Head of caudate nucleus (tissue), 42 donors: ENCODE data around the gene AFAP1.
A peak's percentile ranks its signal among the peaks of the same experiment; 100 is the strongest.

ENCODE experiments used
- DNase-seq, 42 donors: peaks; one replicate each; pipeline versions ENCODE4 v3.0.0 to v3.0.0-alpha.2; 2020 to 2021; ENCODE audit warnings: mixed read lengths in 7 of 42
- intact Hi-C: fragments of 100-400 bp; cut with DNase I; formaldehyde crosslinking; loops from one replicate; pipeline ENCODE4 v1.15.0; 2022

The AFAP1 gene

GRCh38 chr4:7903791-7904516, 35.7 kb downstream of the AFAP1 start:
- no peak for DNase-seq

DNA sequence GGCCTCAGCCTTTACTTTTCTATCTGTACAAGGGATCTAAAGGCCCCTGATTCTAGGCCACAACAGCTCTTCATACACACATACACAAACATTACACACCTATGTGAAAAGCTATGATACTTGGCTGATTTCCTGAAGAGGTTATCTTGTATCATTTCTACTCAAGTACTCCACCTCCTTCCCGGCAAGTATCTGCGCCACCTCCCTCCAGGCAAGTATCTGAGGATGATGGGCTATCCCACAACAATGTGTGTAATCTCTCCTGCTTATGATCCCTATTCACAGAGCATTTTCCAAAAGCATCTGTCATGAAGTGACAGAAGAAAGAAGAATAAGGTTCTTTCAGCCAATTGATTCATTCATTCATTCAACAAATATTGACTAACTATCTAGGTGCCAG, 36.8 kb downstream of the AFAP1 start:
- no peak for DNase-seq
- intact Hi-C loops: no loop called here

More at GRCh38 chr4:7903791-7904516, 35.7 kb downstream of the AFAP1 start:
- intact Hi-C loops: no loop called here

DNA sequence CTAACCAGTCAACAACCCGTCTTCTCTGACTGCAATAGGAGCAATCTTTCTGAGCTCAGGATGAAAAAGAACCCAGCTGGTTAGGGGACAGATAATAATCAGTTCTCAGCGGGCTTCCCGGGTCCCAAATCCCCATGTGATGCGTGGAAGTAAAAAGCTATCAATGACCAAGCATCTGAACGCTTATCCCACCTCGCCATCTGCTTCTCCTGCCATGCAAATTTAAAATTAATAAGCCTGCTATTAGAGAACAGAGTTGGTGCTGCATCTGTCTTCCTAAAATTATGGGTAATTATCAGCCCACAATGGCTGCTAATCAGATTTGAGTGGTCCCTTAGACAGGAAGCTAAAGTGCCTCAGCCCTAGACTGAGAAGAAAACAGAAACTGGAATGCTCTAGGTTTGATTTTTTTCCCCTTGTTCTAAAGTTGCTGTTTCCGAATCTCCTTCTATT, 37.5 kb downstream of the AFAP1 start:
- no peak for DNase-seq
- intact Hi-C loops: no loop called here

DNA sequence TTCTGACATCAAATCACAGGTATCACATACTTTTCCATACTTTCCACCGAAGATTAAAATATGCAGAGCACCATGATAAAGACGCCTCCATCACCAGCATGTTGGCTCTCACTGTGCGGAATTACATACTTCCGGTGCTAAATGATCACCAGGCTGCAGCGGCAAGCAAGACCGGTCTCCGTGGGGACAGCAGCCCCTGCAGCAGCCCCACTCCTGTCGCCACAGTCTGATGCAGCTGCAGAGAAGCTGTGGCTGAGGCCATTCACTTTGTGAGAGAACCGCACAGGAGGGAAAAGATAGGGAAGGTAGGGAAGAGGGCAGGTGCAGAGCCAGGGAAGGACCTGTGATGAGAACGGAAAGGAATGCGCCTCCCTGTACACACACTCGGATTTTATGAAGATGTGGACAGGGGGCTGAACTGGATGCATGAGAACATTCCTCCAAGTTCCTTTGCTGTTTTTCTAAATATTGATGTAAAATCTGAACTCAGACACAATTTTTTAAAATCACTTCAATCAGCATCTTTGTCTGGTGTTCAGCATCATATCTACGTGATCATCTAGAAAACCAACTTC, 38.3 kb downstream of the AFAP1 start:
- intact Hi-C loops: no loop called here
- DNase-seq: no peak

DNA sequence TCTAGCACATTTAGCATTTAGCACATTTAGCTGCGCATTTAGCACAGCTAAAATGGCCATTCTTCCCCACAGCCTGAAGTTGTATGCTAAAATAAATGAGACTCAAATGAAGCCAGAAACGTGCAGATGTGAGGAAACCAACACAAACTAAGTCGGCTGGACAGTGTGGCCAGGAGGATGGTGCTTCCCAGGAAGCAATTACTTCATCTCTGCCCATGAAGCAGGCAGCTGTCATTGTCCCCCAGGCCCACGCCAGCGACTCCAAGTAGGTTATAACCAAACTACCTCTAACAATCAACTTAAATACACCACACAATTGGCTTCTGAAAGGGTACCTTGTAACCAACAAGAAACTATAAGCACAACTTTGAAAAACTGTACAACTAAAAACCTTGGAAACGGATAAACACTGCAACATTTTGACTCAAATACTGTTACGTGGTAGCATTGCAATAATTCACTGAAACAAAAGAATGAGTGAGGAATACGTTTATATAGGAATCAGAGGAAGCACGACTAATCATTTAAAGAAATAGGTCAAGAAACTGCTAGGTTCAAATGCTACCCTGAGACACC, 39.2 kb downstream of the AFAP1 start:
- intact Hi-C loops: no loop called here
- no peak for DNase-seq

DNA sequence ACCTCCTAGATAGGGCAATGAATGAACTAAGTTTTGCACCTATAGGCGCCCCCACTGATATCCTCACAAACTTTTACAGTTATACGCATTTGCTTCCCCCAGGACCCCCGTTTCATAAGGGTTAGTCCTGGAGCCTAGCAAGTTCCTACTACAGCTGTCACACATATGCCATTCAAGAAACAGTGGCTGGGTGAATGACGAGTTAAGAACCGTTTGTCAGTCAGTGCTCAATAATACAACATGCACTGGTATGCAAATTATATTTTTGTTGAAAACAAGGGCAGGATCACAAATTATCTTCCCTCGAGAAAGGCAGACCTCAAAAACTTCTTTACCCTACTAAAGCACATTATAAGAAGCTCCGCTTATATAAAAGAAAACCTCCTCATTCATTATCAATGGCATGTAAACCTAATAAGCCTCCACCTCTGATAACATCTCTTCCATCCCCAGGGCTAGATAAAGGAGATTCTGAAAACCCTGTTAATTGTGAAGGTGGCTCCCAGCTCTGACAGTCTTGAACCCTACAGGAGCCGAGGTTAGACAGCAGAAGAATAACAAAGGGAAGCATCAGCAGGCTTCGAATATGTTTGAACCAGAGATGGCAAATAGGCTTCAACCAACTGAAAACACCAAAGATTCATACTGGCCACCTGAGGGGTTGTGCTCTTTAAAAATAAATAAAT, 40.3 kb downstream of the AFAP1 start:
- intact Hi-C loops: no loop called here
- DNase-seq: no peak

DNA sequence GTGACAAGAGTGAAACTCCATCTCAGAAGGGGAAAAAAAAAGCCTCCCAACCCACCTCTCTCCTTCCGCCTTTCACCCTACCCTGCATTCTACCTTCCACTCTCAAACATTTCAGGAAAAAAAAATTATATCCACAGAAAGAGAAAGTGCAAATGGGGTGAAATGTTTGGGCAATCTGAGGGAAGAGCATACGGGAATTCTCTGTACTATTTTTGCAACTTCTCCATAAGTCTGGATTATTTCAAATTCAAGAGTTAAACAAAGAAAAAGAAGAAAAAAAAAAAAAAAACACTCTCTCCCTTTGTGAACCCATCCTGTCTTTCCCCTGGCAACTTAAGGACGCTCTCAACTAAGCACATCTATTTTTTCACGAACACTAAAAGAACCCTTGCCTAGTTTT, 41.3 kb downstream of the AFAP1 start:
- intact Hi-C loops: no loop called here
- DNase-seq: no peak

DNA sequence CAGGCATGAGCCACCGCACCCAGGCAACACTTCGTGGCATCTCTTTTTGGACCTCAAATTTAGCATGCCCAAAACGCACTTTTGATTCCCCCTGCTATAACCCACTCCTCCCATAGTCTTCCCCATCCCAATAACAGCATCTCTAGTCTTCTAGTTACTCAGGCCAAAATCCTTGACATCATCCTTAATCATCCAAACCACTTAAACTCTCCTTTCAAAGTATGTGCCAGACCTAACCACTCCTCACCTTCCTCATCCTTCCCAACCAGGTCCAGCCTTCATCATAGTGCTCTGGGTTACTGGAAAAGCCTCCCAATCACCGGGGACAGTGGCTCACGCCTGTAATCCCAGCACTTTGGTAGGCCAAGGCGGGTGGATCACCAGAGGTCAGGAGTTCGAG, 41.9 kb downstream of the AFAP1 start:
- intact Hi-C loops: no loop called here
- DNase-seq: no peak

DNA sequence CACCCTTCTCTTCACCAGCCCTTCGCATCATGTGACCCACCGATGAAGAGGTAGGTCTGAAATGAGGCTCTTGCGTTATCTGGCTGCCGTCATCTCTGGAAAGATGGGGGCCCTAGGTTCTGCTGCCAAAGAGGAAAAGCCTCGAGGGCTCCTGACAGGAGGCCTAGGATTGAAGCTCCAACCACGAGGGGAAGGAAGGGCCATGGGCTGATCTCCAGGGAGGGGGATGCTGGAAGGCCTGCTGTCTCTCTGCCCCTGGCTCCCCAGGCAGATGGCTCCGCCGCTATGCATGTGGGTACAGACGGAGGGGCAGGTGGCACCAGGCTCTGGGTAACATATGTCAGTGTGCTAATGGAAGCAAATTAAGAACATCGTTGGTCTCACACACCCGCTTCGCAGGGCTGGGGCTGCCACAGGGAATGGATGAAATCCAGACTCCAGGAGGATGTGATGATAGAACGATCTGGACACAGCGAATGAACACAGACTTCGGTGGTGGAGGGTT, 44.9 kb downstream of the AFAP1 start:
- intact Hi-C loops: no loop called here
- no peak for DNase-seq

GRCh38 chr4:7894098-7894676, 45.5 kb downstream of the AFAP1 start:
- no peak for DNase-seq
- intact Hi-C loops: no loop called here

GRCh38 chr4:7893539-7893938, 46.1 kb downstream of the AFAP1 start:
- intact Hi-C loops: no loop called here

DNA sequence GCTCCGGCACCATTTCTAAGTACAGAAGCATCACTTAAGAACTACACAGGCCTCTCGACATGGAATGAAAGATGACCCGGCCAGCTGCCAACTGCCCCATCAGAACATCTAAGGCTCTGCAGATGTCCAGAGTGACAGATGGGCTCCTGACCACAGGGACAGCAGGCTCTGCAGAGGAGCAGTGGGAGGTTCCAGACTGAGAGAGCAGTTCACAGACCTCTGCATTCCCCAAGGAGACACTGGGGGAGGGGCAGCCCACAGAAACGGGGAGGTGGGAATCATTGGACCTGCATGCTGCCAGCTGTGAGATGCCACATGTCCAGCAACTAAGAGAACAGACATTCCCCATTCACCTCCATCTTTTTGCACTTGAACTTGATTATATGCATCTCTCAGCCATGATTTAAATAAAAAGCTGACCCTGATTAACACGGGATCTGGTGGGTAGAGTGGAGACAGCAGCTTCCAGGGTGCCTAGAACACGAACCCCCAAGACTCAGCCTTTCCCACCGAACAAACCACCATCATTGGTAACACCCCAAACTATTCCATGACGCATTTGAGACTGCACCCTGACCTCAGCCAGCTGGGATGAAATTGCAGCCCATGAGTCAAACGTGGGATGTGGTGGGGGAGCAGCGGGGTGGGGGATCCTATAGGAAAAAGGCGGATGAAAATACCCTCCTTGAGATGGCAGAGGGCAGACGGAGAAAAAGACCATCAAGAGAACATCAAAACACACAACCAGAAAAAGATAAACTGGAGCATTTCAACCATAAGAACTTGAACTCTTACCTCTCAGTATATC, 47.2 kb downstream of the AFAP1 start:
- DNase-seq: peak in 1 of 42 donors; percentile 30
- intact Hi-C loops: no loop called here

More at GRCh38 chr4:7893539-7893938, 46.1 kb downstream of the AFAP1 start:
- DNase-seq: no peak

GRCh38 chr4:7890635-7891393, 48.8 kb downstream of the AFAP1 start:
- intact Hi-C loops: no loop called here
- DNase-seq: peak in 5 of 42 donors; percentile 22 to 54 (median 39)

- no peak for DNase-seq
- intact Hi-C loops: no loop called here
These were observed 52.2 kb downstream of the AFAP1 start for GRCh38 chr4:7887436-7887835.

DNA sequence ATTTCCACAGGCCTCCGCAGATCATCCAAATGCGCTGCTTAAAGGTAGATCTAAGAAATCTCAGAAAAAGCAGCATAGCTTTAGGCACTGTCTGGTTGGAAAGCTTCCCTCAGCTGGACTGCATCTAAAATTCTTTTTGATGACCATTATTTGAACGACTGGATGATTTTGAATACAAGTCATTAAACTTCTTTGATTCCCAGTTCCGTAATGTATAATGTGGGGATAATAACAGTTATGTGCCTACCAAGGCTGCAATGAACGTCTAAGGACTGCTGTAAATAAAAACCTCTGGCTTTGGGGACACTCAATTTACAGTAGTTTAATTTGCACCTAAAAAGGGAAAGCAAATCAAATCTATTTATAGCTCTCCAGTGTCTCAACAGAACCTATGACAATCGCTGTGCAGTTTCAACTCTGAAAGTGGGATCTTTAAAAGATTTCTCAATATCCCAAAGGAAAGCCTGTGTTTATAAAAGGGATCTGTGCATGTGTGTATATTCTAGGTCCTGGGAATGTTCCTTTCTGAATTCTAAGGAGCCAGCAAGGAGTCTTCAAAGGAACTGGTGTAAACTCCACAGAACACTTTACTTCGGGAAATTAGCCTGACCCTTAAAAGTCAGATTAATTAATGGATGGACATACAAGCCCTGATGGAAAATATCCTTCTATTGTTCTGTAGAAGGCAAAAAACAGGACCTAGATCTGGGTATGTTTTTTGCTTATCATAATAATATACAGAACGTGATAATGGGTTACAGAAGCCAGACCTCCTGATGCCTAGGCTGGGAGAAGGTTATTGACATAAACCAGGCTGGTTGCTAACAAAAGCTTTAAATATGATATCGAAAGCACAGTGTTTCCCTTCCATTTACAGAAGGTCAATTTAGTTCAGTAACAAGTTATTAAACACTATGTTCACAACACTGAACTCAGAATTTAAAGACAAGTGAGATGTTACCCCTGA, 53.4 kb downstream of the AFAP1 start:
- no peak for DNase-seq
- intact Hi-C loops: no loop called here

DNA sequence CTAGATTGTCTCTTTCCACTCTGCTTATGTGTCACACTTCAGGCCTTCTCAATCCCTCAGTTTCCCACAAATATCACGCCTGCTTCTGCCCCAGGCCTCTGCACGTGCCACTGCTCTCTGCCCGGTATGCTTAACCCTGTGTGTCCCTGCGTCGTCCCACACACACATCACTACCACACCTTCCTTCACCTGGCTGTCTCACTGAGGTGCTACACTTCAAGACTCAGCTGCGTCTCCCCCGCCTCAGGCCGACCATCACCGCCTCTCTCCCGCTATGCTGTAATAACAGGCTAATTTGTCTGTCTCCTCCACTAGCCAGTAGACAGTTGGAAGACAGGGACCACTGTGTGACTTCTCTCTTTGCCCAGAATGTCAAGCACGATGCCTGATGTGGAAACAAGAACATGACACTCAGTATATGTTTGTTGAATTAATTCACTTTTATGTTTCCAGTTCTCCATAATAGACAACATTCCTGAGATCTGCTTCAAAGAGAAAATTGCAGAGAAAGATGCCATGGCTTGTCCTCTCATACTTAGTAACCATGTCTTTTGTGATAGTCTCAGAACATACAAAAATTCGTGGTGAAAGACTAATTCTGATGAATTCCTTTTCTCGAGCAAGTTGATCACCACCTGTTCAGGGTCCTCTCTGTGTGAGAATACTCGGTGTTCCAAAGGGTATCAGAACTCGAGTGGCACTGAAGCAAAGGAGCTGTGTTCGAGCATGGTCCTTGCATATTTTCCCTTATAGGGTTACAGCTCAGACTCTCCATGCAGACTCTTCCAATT, 54.2 kb downstream of the AFAP1 start:
- DNase-seq: no peak
- intact Hi-C loops: no loop called here
